ENCODE results near the gene RNF38.

Gene RNF38

GRCh38 chr9:36290996-36291395 is 109.1 kb downstream of the RNF38 start:
- DNase-seq = no peak

GRCh38 chr9:36289836-36290435 is 110.1 kb downstream of the RNF38 start:
- DNase-seq = no peak

- DNase-seq = no peak
Measured at GRCh38 chr9:36288070-36288469, 112.0 kb downstream of the RNF38 start.

All from CD4-positive, alpha-beta T cell treated with Interleukin-12 subunit alpha and Interleukin-12 subunit beta, for 1 hour (primary cell).